MCF 10A (cell line): ENCODE results near the gene CRIP1. TPM values are rescaled to one million over a fixed set of nuclear protein-coding genes. Genes with fewer than 3 reads are reported as not detected.

Experiments used
- BruUV-seq: library from RNA; stranded (reverse); fragments of 400-500 nt; replicated peaks from 2 replicates; lab custom pipeline; 2021; lab: Mats Ljungman, UMichigan
- CTCF ChIA-PET: fragments of 300-600 bp; sonication (Branson Sonifier 250); formaldehyde crosslinking; extraction: SDS; loops from one replicate; lab custom pipeline; 2021; ENCODE audit warnings: antibody characterized with exemption, inconsistent platforms; lab: Yijun Ruan, JAX
- POLR2A ChIA-PET: fragments of 300-600, 350-650 bp; sonication (Branson Sonifier 250); formaldehyde crosslinking; extraction: SDS; loops from one replicate; lab custom pipeline; 2020; ENCODE audit warnings: antibody characterized with exemption, inconsistent platforms; lab: Yijun Ruan, JAX
- DNase-seq: peaks from one replicate; pipeline ENCODE4 v3.0.0-alpha.2; 2018; ENCODE audit not compliant: unreplicated experiment
- H3K27ac Mint-ChIP-seq: one replicate; pipeline ENCODE4 v1.8.0; 2022; ENCODE audit warnings: mild to moderate bottlenecking, low read depth, mixed read lengths; ENCODE audit not compliant: unreplicated experiment
- H3K27me3 Mint-ChIP-seq: one replicate; pipeline ENCODE4 v1.8.0; 2022; ENCODE audit warnings: mixed read lengths; ENCODE audit not compliant: insufficient read depth, unreplicated experiment
- H3K36me3 Mint-ChIP-seq: one replicate; pipeline ENCODE4 v1.8.0; 2022; ENCODE audit warnings: mild to moderate bottlenecking, moderate library complexity, mixed read lengths; ENCODE audit not compliant: insufficient read depth, unreplicated experiment
- H3K4me1 Mint-ChIP-seq: one replicate; pipeline ENCODE4 v1.8.0; 2022; ENCODE audit warnings: mixed read lengths; ENCODE audit not compliant: insufficient read depth, unreplicated experiment
- H3K4me3 Mint-ChIP-seq: one replicate; pipeline ENCODE4 v1.8.0; 2022; ENCODE audit warnings: mild to moderate bottlenecking, moderate library complexity, mixed read lengths; ENCODE audit not compliant: unreplicated experiment
- H3K9me3 Mint-ChIP-seq: one replicate; pipeline ENCODE4 v1.8.0; 2022; ENCODE audit warnings: mixed read lengths; ENCODE audit not compliant: unreplicated experiment
- CTCF ChIP-seq: fragments of 200-600 bp; IDR thresholded peaks from one replicate; pipeline ENCODE4 v1.8.0; 2022; ENCODE audit warnings: antibody characterized with exemption, mild to moderate bottlenecking; ENCODE audit not compliant: unreplicated experiment
- intact Hi-C: fragments of 100-400 bp; cut with micrococcal nuclease; formaldehyde crosslinking; loops from 2 replicates; pipeline ENCODE4 v1.14.1; 2022
- total RNA-seq: library from RNA; stranded (reverse); gene quantifications from 2 replicates; pipeline ENCODE4 v1.2.3, GENCODE V29; 2022

The CRIP1 gene
- total RNA-seq, 1 experiment from 2014 or later, result not detected

DNA sequence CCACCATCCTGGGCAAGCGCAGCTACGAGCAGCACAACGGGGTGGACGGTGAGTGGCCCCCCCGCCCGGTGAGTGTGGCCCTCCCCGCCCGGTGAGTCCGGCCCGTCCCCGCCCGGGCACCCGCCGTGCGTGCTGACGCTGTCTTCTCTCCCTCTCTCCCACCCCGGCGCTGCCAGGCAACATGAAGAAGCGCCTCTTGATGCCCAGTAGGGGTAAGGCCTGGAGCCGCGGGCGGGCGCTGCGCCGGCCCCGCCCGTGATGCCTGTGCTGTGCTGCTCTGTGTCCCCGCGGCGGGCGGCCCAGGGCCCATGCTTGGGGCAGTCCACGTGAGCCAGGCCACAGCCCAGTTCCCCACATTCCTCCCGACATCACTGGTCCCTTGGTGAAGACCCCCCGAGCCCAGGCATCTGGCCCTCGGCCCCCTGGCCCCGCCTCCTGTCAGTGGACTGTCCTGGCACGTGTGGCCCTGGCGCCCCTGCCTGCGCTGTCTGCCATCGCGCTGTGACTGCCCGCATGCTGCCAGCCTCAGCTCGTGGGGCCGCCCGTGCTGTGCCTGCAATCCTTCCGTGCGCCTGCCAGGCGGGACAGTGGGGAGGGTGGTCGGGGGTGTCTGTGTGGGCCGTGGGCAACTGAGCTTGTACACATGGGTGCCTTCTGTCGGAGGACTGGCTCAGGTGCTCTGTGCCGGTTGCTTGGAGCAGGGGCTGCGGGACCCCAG, 20.0 kb upstream of the CRIP1 start:
- DNase-seq, result no peak
- intact Hi-C loops, result no loop called here
- no TSS peak for BruUV-seq
- no peak overlapping the region for H3K27ac Mint-ChIP-seq
- CTCF ChIA-PET, result no interaction called here
- no peak overlapping the region for H3K4me3 Mint-ChIP-seq
- H3K27me3 Mint-ChIP-seq, result no peaks in the 10 kb centered on the region
- POLR2A ChIA-PET, result no interaction called here
- peaks cover 24% of the 10 kb centered on the region for H3K36me3 Mint-ChIP-seq
- TF ChIP-seq CTCF, result no peak
- no peaks in the 10 kb centered on the region for H3K4me1 Mint-ChIP-seq
- no peaks in the 10 kb centered on the region for H3K9me3 Mint-ChIP-seq

GRCh38 chr14:105467249-105467941, 19.3 kb upstream of the CRIP1 start:
- no peak for TF ChIP-seq CTCF
- intact Hi-C loops, result no loop called here
- ChIA-PET POLR2A (interaction anchor here (0.7 kb wide), 1 partner anchor 154 kb away, joined by 3 read pairs; no protein-coding TSS in a partner anchor), CTCF (no interaction called here)
- no TSS peak for BruUV-seq
- H3K27ac Mint-ChIP-seq, result no peak overlapping the region
- H3K27me3 Mint-ChIP-seq, result no peaks in the 10 kb centered on the region
- no peak overlapping the region for H3K4me3 Mint-ChIP-seq
- H3K9me3 Mint-ChIP-seq, result no peaks in the 10 kb centered on the region
- no peak for DNase-seq
- peaks cover 20% of the 10 kb centered on the region for H3K36me3 Mint-ChIP-seq
- H3K4me1 Mint-ChIP-seq, result peaks cover 1% of the 10 kb centered on the region

- intact Hi-C loops, result no loop called here
- BruUV-seq, result no TSS peak
- no peak overlapping the region for H3K4me3 Mint-ChIP-seq
- no peaks in the 10 kb centered on the region for H3K27me3 Mint-ChIP-seq
- H3K36me3 Mint-ChIP-seq, result peaks cover 20% of the 10 kb centered on the region
- no peak for DNase-seq
- ChIA-PET POLR2A (interaction anchor here (0.7 kb wide), 1 partner anchor 154 kb away, joined by 3 read pairs; no protein-coding TSS in a partner anchor), CTCF (no interaction called here)
- H3K4me1 Mint-ChIP-seq, result peaks cover 5% of the 10 kb centered on the region
- no peak for TF ChIP-seq CTCF
- no peaks in the 10 kb centered on the region for H3K9me3 Mint-ChIP-seq
- no peak overlapping the region for H3K27ac Mint-ChIP-seq
These were observed 18.7 kb upstream of the CRIP1 start for GRCh38 chr14:105467942-105468471.

GRCh38 chr14:105468621-105469241, 18.0 kb upstream of the CRIP1 start:
- H3K27me3 Mint-ChIP-seq, result no peaks in the 10 kb centered on the region
- no TSS peak for BruUV-seq
- H3K27ac Mint-ChIP-seq, result no peak overlapping the region
- H3K4me1 Mint-ChIP-seq, result peaks cover 5% of the 10 kb centered on the region
- H3K9me3 Mint-ChIP-seq, result no peaks in the 10 kb centered on the region
- ChIA-PET POLR2A (no interaction called here), CTCF (interaction anchor here (0.8 to 1.4 kb wide), 3 partner anchors 12 to 21 kb away, joined by 4 to 5 read pairs (median 4); no protein-coding TSS in a partner anchor)
- peak; percentile 37 for DNase-seq
- intact Hi-C loops, result no loop called here
- TF ChIP-seq CTCF, result no peak
- H3K4me3 Mint-ChIP-seq, result no peak overlapping the region
- H3K36me3 Mint-ChIP-seq, result peaks cover 17% of the 10 kb centered on the region
